ENCODE results near the gene COMMD7.

DNA sequence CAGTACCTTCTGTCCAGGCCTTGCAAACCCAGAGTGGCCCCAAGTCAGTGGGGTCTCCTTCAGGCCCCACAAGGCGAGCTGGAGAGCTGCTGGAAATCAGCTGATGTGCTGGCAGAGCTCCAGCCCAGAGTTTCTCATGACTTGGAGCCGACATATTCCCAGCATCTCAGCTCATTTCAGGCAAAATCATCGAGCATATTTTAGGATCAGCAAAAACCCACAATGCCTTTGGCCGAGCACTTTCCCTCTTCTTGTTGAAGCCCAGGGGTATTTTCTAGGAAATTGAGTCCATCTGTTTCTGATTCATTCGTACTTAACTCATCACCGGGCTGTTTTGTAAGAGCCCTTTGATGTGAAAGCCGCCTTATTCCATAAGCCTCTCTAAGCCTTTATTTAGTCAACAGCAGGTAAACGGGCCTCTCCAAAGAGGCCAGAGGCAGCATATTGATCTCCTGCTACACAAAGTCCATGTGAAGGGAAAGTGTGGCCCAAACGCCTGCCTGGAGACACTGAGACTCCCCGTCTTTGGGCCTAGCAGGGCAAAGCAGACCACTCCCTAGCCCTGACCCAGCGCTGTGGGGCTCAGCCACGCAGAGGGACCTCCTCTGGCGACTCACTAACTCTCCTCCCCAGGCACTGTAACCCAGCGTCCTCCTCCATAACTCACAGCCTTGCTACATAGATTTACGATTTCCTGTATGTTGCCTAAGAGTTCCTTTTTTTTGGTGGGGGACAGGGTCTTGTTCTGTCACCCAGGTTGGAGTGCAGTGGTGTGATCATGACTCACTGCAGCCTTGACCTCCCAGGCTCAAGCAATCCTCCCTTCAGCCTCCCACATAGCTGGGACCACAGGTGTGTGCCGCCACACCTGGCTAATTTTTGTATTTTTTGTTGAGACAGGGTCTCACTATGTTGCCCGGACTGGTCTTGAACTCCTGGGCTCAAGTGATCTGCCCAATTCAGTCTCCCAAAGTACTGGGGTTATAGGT is 57.4 kb downstream of the COMMD7 start:
- TF ChIP-seq, protein P1, sequence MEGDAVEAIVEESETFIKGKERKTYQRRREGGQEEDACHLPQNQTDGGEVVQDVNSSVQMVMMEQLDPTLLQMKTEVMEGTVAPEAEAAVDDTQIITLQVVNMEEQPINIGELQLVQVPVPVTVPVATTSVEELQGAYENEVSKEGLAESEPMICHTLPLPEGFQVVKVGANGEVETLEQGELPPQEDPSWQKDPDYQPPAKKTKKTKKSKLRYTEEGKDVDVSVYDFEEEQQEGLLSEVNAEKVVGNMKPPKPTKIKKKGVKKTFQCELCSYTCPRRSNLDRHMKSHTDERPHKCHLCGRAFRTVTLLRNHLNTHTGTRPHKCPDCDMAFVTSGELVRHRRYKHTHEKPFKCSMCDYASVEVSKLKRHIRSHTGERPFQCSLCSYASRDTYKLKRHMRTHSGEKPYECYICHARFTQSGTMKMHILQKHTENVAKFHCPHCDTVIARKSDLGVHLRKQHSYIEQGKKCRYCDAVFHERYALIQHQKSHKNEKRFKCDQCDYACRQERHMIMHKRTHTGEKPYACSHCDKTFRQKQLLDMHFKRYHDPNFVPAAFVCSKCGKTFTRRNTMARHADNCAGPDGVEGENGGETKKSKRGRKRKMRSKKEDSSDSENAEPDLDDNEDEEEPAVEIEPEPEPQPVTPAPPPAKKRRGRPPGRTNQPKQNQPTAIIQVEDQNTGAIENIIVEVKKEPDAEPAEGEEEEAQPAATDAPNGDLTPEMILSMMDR (conservative IDR thresholded peaks at IDR 0.05; ENCODE audit: low read depth, low read length), result no peak
- no peak for TF ChIP-seq EZH2 (IDR thresholded peaks at IDR 0.05; ENCODE audit: borderline replicate concordance, low read depth, low read length, poor library complexity, severe bottlenecking)
